Smooth muscle cell (in vitro differentiated cells): Measurements from ENCODE around the gene STAB1. TPM values are rescaled to one million over a fixed set of nuclear protein-coding genes. Genes with fewer than 3 reads are reported as not detected.

Experiments
- DNase-seq: peaks from one replicate; lab custom pipeline; 2025; ENCODE audit not compliant: unreplicated experiment; lab: John Stamatoyannopoulos, UW
- H2AFZ ChIP-seq: fragments of 200-600 bp; sonication (generic); 2 replicates; pipeline ENCODE4 v1.6.0; 2016; ENCODE audit warnings: antibody characterized with exemption, low read depth, mild to moderate bottlenecking
- H3F3A ChIP-seq: fragments of 200-600 bp; sonication (generic); 2 replicates; pipeline ENCODE4 v1.6.0; 2017; ENCODE audit warnings: antibody characterized with exemption, low read depth
- H3K27ac ChIP-seq: fragments of 200-600 bp; sonication (generic); 2 replicates; pipeline ENCODE4 v1.5.1; 2016; ENCODE audit warnings: low read depth, mild to moderate bottlenecking
- H3K27me3 ChIP-seq: fragments of 200-600 bp; sonication (generic); 2 replicates; pipeline ENCODE4 v1.6.1; 2016; ENCODE audit warnings: low read depth, mild to moderate bottlenecking
- H3K36me3 ChIP-seq: fragments of 200-600 bp; sonication (generic); 2 replicates; pipeline ENCODE4 v1.5.1; 2016; ENCODE audit warnings: low read depth
- H3K4me1 ChIP-seq: fragments of 200-600 bp; sonication (generic); 2 replicates; pipeline ENCODE4 v1.5.1; 2016; ENCODE audit warnings: low read depth
- H3K4me2 ChIP-seq: fragments of 200-600 bp; sonication (generic); 2 replicates; pipeline ENCODE4 v1.6.0; 2016; ENCODE audit warnings: mild to moderate bottlenecking
- H3K4me3 ChIP-seq: fragments of 200-600 bp; sonication (generic); 2 replicates; pipeline ENCODE4 v1.5.1; 2016; ENCODE audit warnings: mild to moderate bottlenecking
- H3K79me2 ChIP-seq: fragments of 200-600 bp; sonication (generic); 2 replicates; pipeline ENCODE4 v1.6.0; 2016; ENCODE audit warnings: low read depth, mild to moderate bottlenecking
- H3K9ac ChIP-seq: fragments of 200-600 bp; sonication (generic); 2 replicates; pipeline ENCODE4 v1.6.0; 2016; ENCODE audit warnings: low read depth
- H3K9me3 ChIP-seq: fragments of 200-600 bp; sonication (generic); replicated peaks from 2 replicates; pipeline ENCODE4 v1.5.1; 2016; ENCODE audit warnings: low read depth
- H4K20me1 ChIP-seq: fragments of 200-600 bp; sonication (generic); 2 replicates; pipeline ENCODE4 v1.6.0; 2016; ENCODE audit warnings: low read depth
- WGBS: methylation state at CpG from one replicate; pipeline ENCODE4 v1.1.7; 2016; ENCODE audit warnings: low lambda C conversion rate; 5-methylcytosine and 5-hydroxymethylcytosine counted together
- polyA plus RNA-seq: library from polyadenylated mRNA; unstranded; fragments of >200 nt; fragmentation: Nextera tagmentation; extraction: Ambion mirVana; gene quantifications from 2 replicates; pipeline ENCODE4 v1.2.1, GENCODE V29; 2016
- total RNA-seq: library from RNA; depleted of rRNA; stranded (reverse); fragments of >200 nt; gene quantifications from 2 replicates; pipeline ENCODE4 v1.2.3, GENCODE V29; 2014
- TF ChIP-seq, protein P1 (sequence below): fragments of 200-600 bp; sonication (generic); IDR thresholded peaks from 2 replicates; pipeline ENCODE4 v1.5.1; 2017; ENCODE audit warnings: borderline replicate concordance, mild to moderate bottlenecking, antibody characterized with exemption; ENCODE audit not compliant: insufficient read depth, poor library complexity, severe bottlenecking

Gene STAB1
- total and polyA plus RNA-seq, 2 experiments from 2014 or later = 0.22 to 0.25 TPM

DNA sequence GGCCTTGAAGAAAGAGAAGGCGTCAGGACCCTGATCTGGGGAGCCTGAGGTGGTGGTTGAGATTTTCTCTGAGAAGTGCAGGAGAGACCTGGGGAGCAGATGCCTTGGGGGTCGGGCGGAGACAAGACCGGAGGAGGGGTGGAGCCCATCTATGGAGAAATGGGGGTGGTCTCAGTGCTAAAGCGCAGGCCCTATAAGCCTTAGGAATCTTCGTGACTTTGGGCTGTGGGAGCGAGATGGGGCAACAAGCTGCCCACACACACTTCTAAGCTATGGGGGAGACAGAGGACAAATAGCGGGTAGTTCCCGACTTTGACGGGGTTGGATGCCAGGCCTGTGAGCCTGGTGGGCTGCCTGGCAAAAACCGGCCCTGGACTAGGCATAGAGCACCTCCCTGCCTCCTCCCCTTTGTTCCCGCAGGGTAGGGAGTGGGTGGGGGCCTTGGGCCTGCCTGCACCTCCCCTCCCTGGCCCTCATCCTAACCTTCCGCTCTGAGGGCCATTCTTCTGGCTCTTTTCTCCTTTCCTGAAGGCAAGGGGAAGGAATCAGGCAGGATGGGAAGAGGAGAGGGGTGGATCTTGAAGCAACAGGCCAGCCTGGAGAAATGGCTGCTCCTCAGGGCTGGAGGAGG lies 38.9 kb upstream of the STAB1 start:
- TF ChIP-seq, protein P1, sequence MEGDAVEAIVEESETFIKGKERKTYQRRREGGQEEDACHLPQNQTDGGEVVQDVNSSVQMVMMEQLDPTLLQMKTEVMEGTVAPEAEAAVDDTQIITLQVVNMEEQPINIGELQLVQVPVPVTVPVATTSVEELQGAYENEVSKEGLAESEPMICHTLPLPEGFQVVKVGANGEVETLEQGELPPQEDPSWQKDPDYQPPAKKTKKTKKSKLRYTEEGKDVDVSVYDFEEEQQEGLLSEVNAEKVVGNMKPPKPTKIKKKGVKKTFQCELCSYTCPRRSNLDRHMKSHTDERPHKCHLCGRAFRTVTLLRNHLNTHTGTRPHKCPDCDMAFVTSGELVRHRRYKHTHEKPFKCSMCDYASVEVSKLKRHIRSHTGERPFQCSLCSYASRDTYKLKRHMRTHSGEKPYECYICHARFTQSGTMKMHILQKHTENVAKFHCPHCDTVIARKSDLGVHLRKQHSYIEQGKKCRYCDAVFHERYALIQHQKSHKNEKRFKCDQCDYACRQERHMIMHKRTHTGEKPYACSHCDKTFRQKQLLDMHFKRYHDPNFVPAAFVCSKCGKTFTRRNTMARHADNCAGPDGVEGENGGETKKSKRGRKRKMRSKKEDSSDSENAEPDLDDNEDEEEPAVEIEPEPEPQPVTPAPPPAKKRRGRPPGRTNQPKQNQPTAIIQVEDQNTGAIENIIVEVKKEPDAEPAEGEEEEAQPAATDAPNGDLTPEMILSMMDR = no peak
- Histone ChIP-seq H3K27ac (no peak overlapping the region), H3F3A (no peaks in the 10 kb centered on the region), H3K4me3 (peak overlapping the region; percentile 98), H3K4me2 (peak overlapping the region; percentile 87), H4K20me1 (peaks cover 41% of the 10 kb centered on the region), H3K4me1 (peaks cover 16% of the 10 kb centered on the region), H3K36me3 (no peaks in the 10 kb centered on the region), H3K9ac (peak overlapping the region; percentile 90), H3K79me2 (peaks cover 55% of the 10 kb centered on the region), H3K27me3 (no peaks in the 10 kb centered on the region), H2AFZ (peak overlapping the region; percentile 78), H3K9me3 (no peaks in the 10 kb centered on the region)
- WGBS = 3% methylated on average over 13 of the region's 13 CpGs
- no peak for DNase-seq

DNA sequence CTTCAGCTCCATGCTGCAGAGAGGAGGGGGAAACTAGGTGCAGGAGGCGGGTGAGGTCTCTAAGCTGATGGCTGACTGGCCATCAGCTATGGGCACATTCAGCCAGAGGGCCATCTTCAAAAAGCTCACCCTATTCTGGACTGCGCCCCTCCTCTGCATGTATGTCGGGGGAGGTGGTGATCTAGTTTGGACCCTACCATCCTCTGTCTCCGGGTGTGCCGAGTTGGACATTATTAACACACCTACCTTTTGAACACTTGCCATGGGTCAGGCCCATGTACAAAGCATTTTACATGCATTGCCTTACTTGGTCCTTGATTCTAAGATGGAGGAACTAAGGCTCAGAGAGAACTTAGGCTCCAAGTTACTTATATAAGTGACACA lies 38.3 kb upstream of the STAB1 start:
- no peaks in the 10 kb centered on the region for H3K36me3 ChIP-seq
- 95% methylated on average over 5 of the region's 5 CpGs for WGBS
- H2AFZ ChIP-seq = no peak overlapping the region
- H3K27ac ChIP-seq = no peak overlapping the region
- no peaks in the 10 kb centered on the region for H3K27me3 ChIP-seq
- no peaks in the 10 kb centered on the region for H3F3A ChIP-seq
- H3K4me3 ChIP-seq = peak overlapping the region; percentile 98
- peaks cover 47% of the 10 kb centered on the region for H4K20me1 ChIP-seq
- TF ChIP-seq, protein P1 = no peak
- peak overlapping the region; percentile 90 for H3K9ac ChIP-seq
- H3K9me3 ChIP-seq = no peaks in the 10 kb centered on the region
- no peak for DNase-seq
- peak overlapping the region; percentile 87 for H3K4me2 ChIP-seq
- peaks cover 16% of the 10 kb centered on the region for H3K4me1 ChIP-seq
- peaks cover 57% of the 10 kb centered on the region for H3K79me2 ChIP-seq

DNA sequence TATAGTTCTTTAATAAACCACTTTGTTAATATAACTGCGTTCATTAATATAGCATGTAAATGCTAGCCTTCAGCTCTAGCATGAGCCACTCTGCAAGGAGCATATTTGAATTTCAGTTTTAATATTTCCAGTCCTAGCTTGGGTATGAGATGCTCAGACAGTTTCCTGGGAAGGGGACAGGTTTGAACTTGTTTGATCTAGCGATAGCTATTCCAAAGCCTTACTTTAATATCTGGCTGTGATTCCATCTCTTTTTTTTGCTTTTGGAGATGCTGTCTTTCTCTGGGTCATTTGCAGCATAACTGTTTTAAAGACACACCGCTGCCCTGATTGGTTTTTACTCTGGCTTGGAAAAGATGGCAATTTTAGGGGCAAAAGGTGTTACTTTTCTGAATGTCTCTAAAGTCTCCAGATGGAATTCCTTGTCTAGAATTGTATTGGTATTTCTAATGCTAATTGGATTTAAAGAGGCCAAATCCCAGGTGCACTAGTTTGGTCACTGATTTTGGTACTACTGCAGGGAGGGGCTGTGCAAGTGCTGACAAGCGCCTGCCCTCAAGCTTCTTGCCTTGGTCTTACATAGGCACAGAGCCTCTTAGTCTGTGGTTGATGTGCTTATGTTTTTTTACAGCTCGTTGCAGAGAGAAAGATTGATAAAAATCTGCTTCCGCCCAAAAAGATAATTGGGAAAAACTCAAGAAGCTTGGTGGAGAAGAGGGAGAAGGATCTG lies 36.9 kb upstream of the STAB1 start:
- TF ChIP-seq, protein P1 = no peak
- H2AFZ ChIP-seq = no peak overlapping the region
- H3K27ac ChIP-seq = no peak overlapping the region
- H3K36me3 ChIP-seq = peaks cover 4% of the 10 kb centered on the region
- H3K4me1 ChIP-seq = peaks cover 16% of the 10 kb centered on the region
- DNase-seq = no peak
- no peak overlapping the region for H3K9ac ChIP-seq
- peaks cover 61% of the 10 kb centered on the region for H4K20me1 ChIP-seq
- H3K4me2 ChIP-seq = no peak overlapping the region
- no peaks in the 10 kb centered on the region for H3K27me3 ChIP-seq
- H3F3A ChIP-seq = no peaks in the 10 kb centered on the region
- WGBS = 77% methylated on average over 6 of the region's 6 CpGs
- H3K79me2 ChIP-seq = peaks cover 71% of the 10 kb centered on the region
- H3K9me3 ChIP-seq = no peaks in the 10 kb centered on the region
- H3K4me3 ChIP-seq = no peak overlapping the region
